ENCODE data around the gene EPHA8. TPM values are rescaled to one million over a fixed set of nuclear protein-coding genes. Genes with fewer than 3 reads are reported as not detected.

EPHA8 gene
- polyA plus RNA-seq, 1 donor (not counting 4 experiments of a cell fraction or from before 2014, with no cell fraction given) = 1.0 TPM

GRCh38 chr1:22570140-22570909, 7.0 kb downstream of the EPHA8 start:
- H3K4me1 ChIP-seq (ENCODE audit: control insufficient read depth, extremely low read depth, insufficient read depth, low read length) = no peaks in the 10 kb centered on the region
- no peak for DNase-seq (ENCODE audit: low read depth, low spot score)
- H2AFZ ChIP-seq (ENCODE audit: control insufficient read depth, low read length) = no peak overlapping the region
- no peak overlapping the region for H3K4me2 ChIP-seq (ENCODE audit: control insufficient read depth, extremely low read depth, insufficient read depth, low read depth, low read length)
- H3K36me3 ChIP-seq (ENCODE audit: control insufficient read depth in 2 of 2, extremely low read depth in 1 of 2, insufficient read depth in 2 of 2, low read length in 2 of 2) = no peaks in the 10 kb centered on the region
- TF ChIP-seq EZH2 (IDR thresholded peaks at IDR 0.05; ENCODE audit: low read length) = no peak
- TF ChIP-seq CTCF (optimal IDR thresholded peaks at IDR 0.05 in 1 of 3, IDR thresholded peaks at IDR 0.05 in 1 of 3, conservative IDR thresholded peaks at IDR 0.05 in 1 of 3; ENCODE audit: extremely low read depth in 1 of 3, insufficient read depth in 2 of 3, low read length in 3 of 3) = no peak
- no peak for FAIRE-seq
- H3K9me3 ChIP-seq (ENCODE audit: control insufficient read depth, low read depth, low read length) = no peaks in the 10 kb centered on the region
- H4K20me1 ChIP-seq (ENCODE audit: control insufficient read depth, extremely low read depth, insufficient read depth, low read length) = no peaks in the 10 kb centered on the region
- dilution Hi-C loops (cut with MboI; ENCODE audit: extremely low pct_ligation_motif_present, low sequenced_read_pairs) = no loop called here
- H3K4me3 ChIP-seq (ENCODE audit: control insufficient read depth in 2 of 3, extremely low read depth in 1 of 3, insufficient read depth in 2 of 3, low read depth in 1 of 3, low read length in 3 of 3) = no peak overlapping the region
- no peaks in the 10 kb centered on the region for H3K79me2 ChIP-seq (ENCODE audit: control insufficient read depth, insufficient read depth, low read length)
- H3K9me1 ChIP-seq (ENCODE audit: control insufficient read depth, extremely low read depth, insufficient read depth, low read length) = no peaks in the 10 kb centered on the region
- peaks cover 36% of the 10 kb centered on the region for H3K27me3 ChIP-seq (ENCODE audit: control insufficient read depth, extremely low read depth, insufficient read depth, low read length)
- H3K27ac ChIP-seq (ENCODE audit: control insufficient read depth, insufficient read depth, low read length) = no peak overlapping the region
- no peak overlapping the region for H3K9ac ChIP-seq (ENCODE audit: control insufficient read depth, extremely low read depth, insufficient read depth, low read length)

GRCh38 chr1:22572818-22573217, 9.5 kb downstream of the EPHA8 start:
- Histone ChIP-seq H4K20me1 (ENCODE audit: control insufficient read depth, extremely low read depth, insufficient read depth, low read length) (no peaks in the 10 kb centered on the region), H3K27me3 (ENCODE audit: control insufficient read depth, extremely low read depth, insufficient read depth, low read length) (peaks cover 26% of the 10 kb centered on the region), H3K27ac (ENCODE audit: control insufficient read depth, insufficient read depth, low read length) (no peak overlapping the region), H3K9me1 (ENCODE audit: control insufficient read depth, extremely low read depth, insufficient read depth, low read length) (no peaks in the 10 kb centered on the region), H3K4me3 (ENCODE audit: control insufficient read depth in 2 of 3, extremely low read depth in 1 of 3, insufficient read depth in 2 of 3, low read depth in 1 of 3, low read length in 3 of 3) (no peak overlapping the region), H3K4me2 (ENCODE audit: control insufficient read depth, extremely low read depth, insufficient read depth, low read depth, low read length) (no peak overlapping the region), H3K36me3 (ENCODE audit: control insufficient read depth in 2 of 2, extremely low read depth in 1 of 2, insufficient read depth in 2 of 2, low read length in 2 of 2) (no peaks in the 10 kb centered on the region), H3K79me2 (ENCODE audit: control insufficient read depth, insufficient read depth, low read length) (no peaks in the 10 kb centered on the region), H3K4me1 (ENCODE audit: control insufficient read depth, extremely low read depth, insufficient read depth, low read length) (no peaks in the 10 kb centered on the region), H2AFZ (ENCODE audit: control insufficient read depth, low read length) (no peak overlapping the region), H3K9me3 (ENCODE audit: control insufficient read depth, low read depth, low read length) (peaks cover 6% of the 10 kb centered on the region), H3K9ac (ENCODE audit: control insufficient read depth, extremely low read depth, insufficient read depth, low read length) (no peak overlapping the region)
- DNase-seq (ENCODE audit: low read depth, low spot score) = no peak
- TF ChIP-seq EZH2 (IDR thresholded peaks at IDR 0.05; ENCODE audit: low read length) (no peak), CTCF (optimal IDR thresholded peaks at IDR 0.05 in 1 of 3, IDR thresholded peaks at IDR 0.05 in 1 of 3, conservative IDR thresholded peaks at IDR 0.05 in 1 of 3; ENCODE audit: extremely low read depth in 1 of 3, insufficient read depth in 2 of 3, low read length in 3 of 3) (no peak)
- FAIRE-seq = no peak
- dilution Hi-C loops (cut with MboI; ENCODE audit: extremely low pct_ligation_motif_present, low sequenced_read_pairs) = no loop called here

Measured in keratinocyte (primary cell).